HG02885 (cell line): ENCODE measurements around the gene STPG3.

ENCODE experiments used
- ATAC-seq: cut with Tn5 transposase; IDR thresholded peaks from one replicate; pipeline ENCODE4 v1.9.1; 2021; ENCODE audit warnings: mild to moderate bottlenecking; ENCODE audit not compliant: unreplicated experiment, poor library complexity

STPG3 gene

DNA sequence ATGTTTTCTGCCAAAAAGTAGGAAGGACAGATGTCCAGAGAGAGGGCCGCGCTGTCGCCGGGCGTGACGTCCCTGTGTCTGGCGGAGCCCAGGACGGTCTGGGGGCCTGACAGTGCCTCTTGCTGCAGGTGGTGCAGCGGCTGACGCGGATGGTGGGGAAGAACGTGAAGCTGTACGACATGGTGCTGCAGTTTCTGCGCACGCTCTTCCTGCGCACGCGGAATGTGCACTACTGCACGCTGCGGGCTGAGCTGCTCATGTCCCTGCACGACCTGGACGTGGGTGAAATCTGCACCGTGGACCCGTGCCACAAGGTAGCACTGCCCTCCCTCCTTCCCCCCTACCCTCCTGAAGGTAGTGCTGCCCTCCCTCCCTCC lies 11.8 kb downstream of the STPG3 start:
- ATAC-seq, result no peak

DNA sequence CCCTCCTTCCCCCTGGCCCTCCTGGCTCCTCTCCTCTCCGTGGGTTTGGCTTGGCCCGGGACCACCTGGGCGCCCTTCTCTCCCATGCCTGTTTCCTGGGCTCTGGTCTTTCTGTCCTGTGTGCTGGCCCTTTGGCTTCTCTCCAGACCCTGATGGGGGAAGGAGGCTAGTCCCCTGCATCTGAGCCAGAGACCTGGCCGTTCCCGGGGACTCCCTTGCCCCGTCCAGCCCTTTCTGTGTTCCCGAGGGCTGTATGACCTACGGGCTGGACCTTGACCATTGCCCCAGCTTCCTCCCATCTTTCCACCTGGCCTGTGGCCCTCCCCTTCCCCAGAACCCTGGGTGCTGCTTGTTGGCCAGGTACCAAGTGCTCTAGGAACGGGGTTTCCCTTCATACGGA lies 12.4 kb downstream of the STPG3 start:
- no peak for ATAC-seq

GRCh38 chr9:137264067-137264466 lies 13.0 kb downstream of the STPG3 start:
- ATAC-seq, result no peak

GRCh38 chr9:137265496-137266161 lies 14.5 kb downstream of the STPG3 start:
- no peak for ATAC-seq

GRCh38 chr9:137266162-137266527 lies 15.1 kb downstream of the STPG3 start:
- ATAC-seq, result no peak

GRCh38 chr9:137266585-137267453 lies 15.7 kb downstream of the STPG3 start:
- no peak for ATAC-seq

DNA sequence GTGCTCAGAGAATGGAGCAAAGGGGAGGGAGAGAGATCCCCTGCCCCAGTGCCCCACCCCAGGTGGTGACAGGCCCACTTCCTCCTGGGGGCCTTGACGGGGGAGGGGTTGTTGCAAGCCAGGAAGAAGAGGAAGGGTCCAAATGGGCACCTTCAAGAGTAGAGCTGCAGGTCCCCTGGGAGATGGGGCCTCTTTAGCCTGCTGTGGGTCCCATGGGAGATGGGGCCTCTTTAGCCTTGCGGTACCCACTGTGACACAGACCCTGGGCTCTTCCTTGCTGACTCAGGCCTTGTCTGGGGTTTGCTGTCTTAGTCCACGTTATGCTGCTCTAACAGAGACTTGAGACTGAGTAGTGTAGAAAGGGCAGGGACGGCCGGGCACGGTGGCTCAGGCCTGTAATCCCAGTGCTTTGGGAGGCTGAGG lies 16.9 kb downstream of the STPG3 start:
- no peak for ATAC-seq

DNA sequence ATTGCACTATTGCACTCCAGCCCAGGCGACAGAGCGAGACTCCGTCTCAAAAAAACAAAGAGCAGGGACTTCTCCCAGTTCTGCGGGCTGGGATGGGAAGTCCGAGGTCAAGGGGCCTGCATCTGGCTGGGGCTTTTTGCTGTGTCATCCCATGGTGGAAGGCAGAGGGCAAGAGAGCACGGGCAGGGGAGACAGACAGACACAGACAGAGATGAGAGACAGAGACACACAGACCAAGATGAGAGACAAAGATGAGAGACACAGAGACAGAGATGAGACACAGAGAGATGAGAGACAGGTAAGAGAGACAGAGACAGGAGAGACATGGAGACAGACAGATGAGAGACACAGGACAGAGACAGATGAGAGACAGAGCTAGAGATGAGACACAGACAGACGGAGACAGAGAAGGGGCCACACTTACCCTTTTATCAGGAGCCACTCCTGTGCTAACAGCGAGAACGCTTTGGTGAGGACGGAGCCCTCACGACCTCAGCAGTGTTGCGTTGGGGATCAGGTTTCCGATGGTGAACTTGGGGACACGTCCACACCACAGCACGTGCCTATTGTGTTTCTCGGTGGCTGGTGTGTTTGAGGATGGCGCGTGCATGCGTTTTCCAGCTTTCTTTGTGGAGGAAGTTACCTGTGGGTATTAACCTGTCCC lies 17.6 kb downstream of the STPG3 start:
- ATAC-seq, result no peak

- no peak for ATAC-seq
These were observed 18.2 kb downstream of the STPG3 start for GRCh38 chr9:137269231-137269772.

- no peak for ATAC-seq
These were observed 20.0 kb downstream of the STPG3 start for GRCh38 chr9:137270929-137271695.

DNA sequence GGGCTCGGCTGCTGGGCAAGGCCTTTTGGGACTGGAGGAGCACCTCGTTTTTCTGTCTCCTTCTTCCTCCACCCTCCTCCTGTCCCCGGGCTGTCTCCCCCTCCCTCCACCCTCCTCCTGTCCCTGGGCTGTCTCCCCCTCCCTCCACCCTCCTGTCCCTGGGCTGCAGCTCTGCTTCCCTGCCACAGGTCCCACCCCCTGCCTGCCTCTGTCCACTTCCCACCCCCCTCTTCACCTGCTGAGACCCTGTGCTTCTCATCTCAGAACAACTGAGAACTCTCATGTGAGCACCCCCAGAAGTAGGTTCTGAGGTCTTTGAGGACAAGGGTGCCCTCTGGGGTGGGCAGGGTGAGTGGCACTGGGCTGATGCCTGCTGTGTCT lies 20.6 kb downstream of the STPG3 start:
- ATAC-seq, result no peak

- ATAC-seq, result no peak
These were observed 21.4 kb downstream of the STPG3 start for GRCh38 chr9:137272241-137273094.

DNA sequence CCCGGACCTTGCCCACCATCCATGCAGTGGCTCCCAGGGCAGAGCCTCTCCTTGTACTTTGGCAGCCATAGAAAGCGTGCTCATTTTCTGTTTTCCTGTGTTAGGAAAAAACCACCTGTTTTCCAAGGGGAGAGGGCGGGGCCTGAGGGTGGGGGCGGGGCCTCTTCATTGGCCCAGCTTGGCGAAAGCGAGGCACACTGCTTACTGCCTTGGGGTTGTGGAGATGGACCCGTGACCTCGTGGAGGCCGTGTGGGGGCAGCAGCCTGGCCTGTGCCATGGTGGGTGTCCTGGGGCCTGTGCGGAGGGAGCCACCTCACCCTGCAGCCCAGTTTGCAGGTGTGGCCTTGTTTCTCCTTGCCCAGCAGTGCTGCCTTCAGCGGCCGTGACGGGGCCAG lies 22.0 kb downstream of the STPG3 start:
- ATAC-seq, result no peak

DNA sequence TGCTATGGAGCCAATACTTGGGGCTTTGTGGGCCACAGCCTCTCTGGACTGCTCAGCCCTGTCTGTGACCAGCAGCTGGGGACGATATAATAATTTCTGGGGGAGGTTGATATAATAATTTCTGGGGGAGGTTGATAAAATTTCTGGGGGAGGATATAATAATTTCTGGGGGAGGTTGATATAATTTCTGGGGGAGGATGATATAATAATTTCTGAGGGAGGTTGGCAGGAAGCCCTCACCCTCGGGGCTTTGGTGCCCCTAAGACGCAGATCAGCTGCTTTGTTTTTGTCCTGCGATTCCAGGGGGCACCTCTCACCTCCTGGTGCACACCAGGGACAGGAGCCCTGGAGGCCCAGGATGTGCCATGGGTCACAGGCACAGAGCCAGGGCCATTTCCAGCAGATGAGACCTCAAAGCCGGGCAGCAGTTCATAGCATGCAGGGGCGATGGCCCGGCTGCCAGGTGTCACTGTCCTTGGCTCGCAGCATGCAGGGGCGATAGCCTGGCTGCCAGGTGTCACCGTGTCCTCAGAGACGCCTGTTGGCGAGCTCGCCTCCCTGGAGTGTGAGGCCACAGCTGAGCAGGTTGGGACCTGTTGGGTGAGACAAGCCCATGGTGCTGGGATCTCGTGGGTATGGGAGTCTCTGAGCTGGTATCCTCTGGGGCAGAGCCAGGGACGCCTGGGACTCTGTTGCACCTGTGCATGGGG lies 22.7 kb downstream of the STPG3 start:
- no peak for ATAC-seq

DNA sequence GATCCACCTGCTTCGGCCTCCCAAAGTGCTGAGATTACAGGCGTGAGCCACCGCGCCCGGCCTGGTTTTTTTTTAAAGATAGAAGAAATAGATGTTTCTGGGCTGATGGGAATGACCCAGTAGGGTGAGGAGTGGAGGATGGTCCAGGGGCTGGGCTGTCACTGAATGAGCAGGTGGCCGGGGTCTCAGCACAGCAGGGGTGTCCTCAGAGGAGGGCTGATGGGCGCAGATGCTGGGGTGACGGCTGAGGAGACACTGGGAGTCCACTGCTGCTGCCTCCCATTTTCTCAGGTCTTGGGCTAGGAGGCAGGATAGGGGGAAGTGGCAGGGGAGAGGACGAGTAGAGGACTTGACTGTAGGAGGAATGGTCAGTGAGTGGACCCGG lies 24.1 kb downstream of the STPG3 start:
- no peak for ATAC-seq

DNA sequence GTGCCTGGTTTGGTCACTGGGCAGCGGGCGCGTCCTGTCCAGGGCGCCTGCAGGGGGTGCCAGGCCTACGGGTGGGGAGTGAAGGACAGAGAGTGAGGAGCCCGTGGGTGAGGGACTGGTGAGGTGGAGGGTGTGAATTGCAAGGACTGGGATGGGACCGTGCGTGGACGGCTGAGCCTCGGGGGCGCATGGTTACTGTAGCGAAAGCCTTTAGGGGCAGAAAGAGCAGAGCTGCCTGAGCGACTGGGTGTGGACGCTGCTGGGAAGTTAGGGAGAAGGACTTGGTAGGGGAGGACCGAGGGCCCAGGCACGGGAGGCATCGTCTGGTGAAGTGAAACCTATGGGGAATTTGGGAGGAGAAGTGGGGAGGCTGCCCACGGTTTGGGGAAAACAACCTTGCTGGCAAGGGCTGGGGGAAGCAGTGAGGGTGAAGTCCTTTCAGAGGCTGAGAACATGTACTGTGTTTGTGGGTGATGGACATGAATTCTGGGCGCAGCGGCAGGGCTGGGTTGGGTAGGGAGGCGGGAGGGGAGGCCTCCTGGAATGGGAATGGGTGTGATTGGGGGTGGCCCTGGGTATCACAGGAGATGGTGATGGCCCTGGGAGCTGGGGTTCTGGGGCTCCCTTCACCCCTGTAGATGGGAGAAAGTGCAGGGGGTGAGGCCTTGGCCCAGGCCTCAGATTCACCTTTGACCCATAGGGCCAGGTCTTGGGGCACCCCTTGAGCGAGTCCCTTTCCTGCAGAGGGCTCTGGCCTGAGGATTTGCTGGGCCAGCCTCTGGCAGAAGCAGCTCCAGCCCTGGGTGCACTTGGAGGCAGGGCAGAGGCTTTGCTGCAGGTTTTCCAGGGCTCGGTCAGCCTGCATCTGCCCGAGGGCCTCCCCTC lies 24.7 kb downstream of the STPG3 start:
- ATAC-seq, result no peak

DNA sequence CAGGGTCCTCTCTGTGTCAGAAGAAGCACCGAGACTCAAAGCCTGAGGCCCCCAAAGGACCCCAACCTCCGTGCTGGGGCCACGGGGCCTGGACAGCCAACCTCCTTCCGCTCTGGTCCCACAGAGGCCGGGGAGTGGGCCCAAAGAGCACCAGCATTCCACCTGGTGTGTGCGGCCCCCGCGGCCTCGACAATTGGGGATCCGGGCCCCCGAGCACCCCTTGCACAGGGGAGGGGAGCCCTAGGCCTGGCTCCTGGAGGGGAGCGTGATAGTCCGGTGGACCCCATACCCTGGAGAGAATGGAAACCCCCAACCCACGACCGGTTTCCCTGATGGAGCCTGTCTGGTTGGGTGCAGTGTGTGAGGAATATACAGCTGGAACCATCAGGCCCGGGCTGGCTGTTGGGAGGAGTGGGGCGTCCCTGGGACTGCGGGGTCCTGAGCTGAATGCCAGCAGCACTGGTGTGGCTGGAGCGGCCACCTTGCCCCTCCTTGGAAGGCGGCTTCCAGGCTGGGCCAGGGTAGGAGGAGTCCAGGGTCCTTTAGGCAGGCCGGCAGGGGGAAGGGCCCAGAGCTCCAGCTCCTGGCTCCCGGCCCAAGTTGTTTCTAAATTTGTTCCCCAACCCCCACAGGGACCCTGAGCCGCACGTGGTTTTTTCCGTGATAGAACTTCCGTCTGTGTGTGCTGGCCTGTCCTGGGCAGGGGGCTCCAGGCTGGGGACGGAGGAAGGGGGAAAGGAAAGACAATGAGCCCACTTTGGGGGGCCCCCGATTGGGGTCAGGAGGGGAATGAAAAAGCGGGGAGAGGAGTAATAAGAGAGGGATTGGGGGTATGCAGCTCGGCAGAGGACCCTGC lies 25.6 kb downstream of the STPG3 start:
- ATAC-seq, result no peak
